Osteocyte (in vitro differentiated cells): ENCODE measurements around the gene OCIAD2. TPM values are rescaled to one million over a fixed set of nuclear protein-coding genes. Genes with fewer than 3 reads are reported as not detected.
"Not testable (repeated sequence)": the region's sequence is repeated elsewhere in the genome, so short reads cannot be mapped to it uniquely, and the experiment has no call there.

Experiments used
- DNase-seq: peaks from one replicate; pipeline ENCODE4 v3.0.0; 2021; ENCODE audit warnings: mixed read lengths; ENCODE audit not compliant: unreplicated experiment; ENCODE audit errors: extremely low spot score
- H3K27ac Mint-ChIP-seq: one replicate; pipeline ENCODE4 v1.8.0; 2021; ENCODE audit warnings: mild to moderate bottlenecking, mixed read lengths; ENCODE audit not compliant: unreplicated experiment
- H3K27me3 Mint-ChIP-seq: one replicate; pipeline ENCODE4 v1.8.0; 2021; ENCODE audit warnings: mixed read lengths; ENCODE audit not compliant: unreplicated experiment
- H3K36me3 Mint-ChIP-seq: one replicate; pipeline ENCODE4 v1.8.0; 2021; ENCODE audit warnings: mixed read lengths; ENCODE audit not compliant: unreplicated experiment
- H3K4me1 Mint-ChIP-seq: one replicate; pipeline ENCODE4 v1.8.0; 2021; ENCODE audit warnings: mixed read lengths; ENCODE audit not compliant: unreplicated experiment
- H3K4me3 Mint-ChIP-seq: one replicate; pipeline ENCODE4 v1.8.0; 2021; ENCODE audit warnings: mild to moderate bottlenecking, moderate library complexity, mixed read lengths; ENCODE audit not compliant: unreplicated experiment
- H3K9me3 Mint-ChIP-seq: one replicate; pipeline ENCODE4 v1.8.0; 2021; ENCODE audit warnings: mixed read lengths; ENCODE audit not compliant: unreplicated experiment
- total RNA-seq: library from RNA; stranded (reverse); gene quantifications from 2 replicates; pipeline ENCODE4 v1.2.1, GENCODE V29; 2021
- TF ChIP-seq, protein P1 (sequence below): fragments of 200-600 bp; sonication (generic); IDR thresholded peaks from 2 replicates; pipeline ENCODE4 v1.5.0; 2021; ENCODE audit warnings: antibody characterized with exemption, mild to moderate bottlenecking, moderate library complexity

The OCIAD2 gene
- total RNA-seq, 1 donor from 2014 or later: 8.7 TPM

DNA sequence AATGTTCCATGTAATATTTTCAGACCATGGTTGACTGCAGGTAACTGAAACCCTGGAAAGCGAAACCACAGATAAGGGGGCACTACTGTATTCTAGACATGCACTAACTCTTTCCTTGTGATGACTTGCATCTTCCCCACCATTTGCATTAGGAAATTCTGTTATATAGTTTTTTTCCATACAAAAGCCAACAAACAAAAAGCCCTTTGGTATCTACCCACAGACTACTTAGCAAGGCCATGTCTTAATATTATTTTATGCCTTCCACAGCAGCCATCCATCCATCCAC lies 52.2 kb downstream of the OCIAD2 start:
- H3K36me3 Mint-ChIP-seq: peaks cover 42% of the 10 kb centered on the region

DNA sequence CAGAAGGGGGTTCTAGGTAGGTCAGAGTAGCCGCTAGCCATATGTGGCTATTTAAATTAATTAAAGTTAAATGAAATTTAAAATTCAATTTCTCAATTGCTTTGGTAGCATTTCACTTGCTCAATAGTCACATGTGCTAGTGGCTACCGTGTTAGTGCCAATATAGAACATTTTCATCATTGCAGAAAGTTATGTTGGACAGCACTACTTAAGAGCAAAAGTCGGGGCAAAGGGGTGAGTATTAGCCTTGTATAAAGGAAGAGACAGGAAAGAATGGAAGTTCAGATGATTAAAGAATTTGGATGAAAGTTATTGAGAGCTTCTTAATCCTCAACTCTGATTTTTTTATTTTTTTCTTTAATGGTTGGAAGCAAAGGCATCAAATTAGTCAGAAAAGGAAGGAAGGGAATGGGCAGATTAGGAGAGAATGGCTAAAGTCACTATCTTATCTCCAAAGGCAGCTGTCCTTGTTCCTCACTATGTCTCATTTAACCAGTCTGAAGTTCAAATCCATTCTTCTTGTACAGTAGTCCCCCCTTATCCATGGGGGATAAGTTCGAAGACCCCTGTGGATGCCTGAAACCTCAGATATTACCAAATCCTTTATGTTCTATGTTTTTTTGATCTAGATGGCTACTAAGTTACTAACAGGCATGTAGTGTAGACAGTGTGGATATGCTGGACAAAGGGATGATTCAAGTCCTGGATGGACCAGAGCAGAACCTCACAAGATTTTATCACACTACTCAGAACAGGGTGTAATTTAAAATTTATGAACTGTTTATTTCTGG lies 52.8 kb downstream of the OCIAD2 start:
- TF ChIP-seq, protein P1, sequence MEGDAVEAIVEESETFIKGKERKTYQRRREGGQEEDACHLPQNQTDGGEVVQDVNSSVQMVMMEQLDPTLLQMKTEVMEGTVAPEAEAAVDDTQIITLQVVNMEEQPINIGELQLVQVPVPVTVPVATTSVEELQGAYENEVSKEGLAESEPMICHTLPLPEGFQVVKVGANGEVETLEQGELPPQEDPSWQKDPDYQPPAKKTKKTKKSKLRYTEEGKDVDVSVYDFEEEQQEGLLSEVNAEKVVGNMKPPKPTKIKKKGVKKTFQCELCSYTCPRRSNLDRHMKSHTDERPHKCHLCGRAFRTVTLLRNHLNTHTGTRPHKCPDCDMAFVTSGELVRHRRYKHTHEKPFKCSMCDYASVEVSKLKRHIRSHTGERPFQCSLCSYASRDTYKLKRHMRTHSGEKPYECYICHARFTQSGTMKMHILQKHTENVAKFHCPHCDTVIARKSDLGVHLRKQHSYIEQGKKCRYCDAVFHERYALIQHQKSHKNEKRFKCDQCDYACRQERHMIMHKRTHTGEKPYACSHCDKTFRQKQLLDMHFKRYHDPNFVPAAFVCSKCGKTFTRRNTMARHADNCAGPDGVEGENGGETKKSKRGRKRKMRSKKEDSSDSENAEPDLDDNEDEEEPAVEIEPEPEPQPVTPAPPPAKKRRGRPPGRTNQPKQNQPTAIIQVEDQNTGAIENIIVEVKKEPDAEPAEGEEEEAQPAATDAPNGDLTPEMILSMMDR: no peak
- no peak for DNase-seq
- Mint-ChIP-seq H3K27ac (no peak overlapping the region), H3K4me1 (no peaks in the 10 kb centered on the region), H3K9me3 (no peaks in the 10 kb centered on the region), H3K27me3 (no peaks in the 10 kb centered on the region), H3K36me3 (peaks cover 39% of the 10 kb centered on the region), H3K4me3 (no peak overlapping the region)

More for the DNA sequence above, 52.2 kb downstream of the OCIAD2 start:
- H3K27ac Mint-ChIP-seq: no peak overlapping the region
- TF ChIP-seq, protein P1: no peak
- no peaks in the 10 kb centered on the region for H3K4me1 Mint-ChIP-seq
- H3K9me3 Mint-ChIP-seq: no peaks in the 10 kb centered on the region
- H3K27me3 Mint-ChIP-seq: no peaks in the 10 kb centered on the region
- no peak for DNase-seq
- no peak overlapping the region for H3K4me3 Mint-ChIP-seq

DNA sequence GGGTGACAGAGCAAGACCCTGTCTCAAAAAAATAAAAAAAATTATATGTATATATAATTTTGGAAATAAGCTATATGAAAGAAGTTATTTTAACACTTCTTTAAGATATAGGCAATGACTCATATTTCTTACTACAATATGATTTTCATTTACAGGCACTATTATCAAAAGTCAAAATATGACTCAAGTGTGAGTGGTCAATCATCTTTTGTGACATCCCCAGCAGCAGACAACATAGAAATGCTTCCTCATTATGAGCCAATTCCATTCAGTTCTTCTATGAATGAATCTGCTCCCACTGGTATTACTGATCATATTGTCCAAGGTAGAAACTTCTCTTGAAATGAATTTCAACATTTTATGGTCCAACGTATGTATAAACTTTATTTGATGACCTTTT lies 54.9 kb downstream of the OCIAD2 start:
- peaks cover 32% of the 10 kb centered on the region for H3K36me3 Mint-ChIP-seq
- H3K27ac Mint-ChIP-seq: no peak overlapping the region
- DNase-seq: no peak
- no peak overlapping the region for H3K4me3 Mint-ChIP-seq
- no peaks in the 10 kb centered on the region for H3K4me1 Mint-ChIP-seq
- TF ChIP-seq, protein P1: no peak
- H3K27me3 Mint-ChIP-seq: no peaks in the 10 kb centered on the region
- H3K9me3 Mint-ChIP-seq: no peaks in the 10 kb centered on the region

DNA sequence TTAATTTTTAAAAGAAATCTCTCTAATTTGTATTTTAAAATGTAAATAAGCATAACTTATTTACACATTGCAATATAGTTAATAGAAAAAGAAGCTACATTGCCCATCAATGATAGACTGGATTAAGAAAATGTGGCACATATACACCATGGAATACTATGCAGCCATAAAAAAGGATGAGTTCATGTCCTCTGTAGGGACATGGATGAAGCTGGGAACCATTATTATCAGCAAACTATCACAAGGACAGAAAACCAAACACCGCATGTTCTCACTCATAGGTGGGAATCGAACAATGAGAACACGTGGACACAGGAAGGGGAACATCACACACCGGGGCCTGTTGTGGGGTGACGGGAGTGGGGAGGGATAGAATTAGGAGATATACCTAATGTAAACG lies 57.8 kb downstream of the OCIAD2 start:
- not testable (repeated sequence) for H3K9me3 Mint-ChIP-seq, H3K27ac Mint-ChIP-seq, H3K27me3 Mint-ChIP-seq, DNase-seq, H3K4me1 Mint-ChIP-seq, H3K4me3 Mint-ChIP-seq
- H3K36me3 Mint-ChIP-seq: peaks cover 47% of the 10 kb centered on the region

DNA sequence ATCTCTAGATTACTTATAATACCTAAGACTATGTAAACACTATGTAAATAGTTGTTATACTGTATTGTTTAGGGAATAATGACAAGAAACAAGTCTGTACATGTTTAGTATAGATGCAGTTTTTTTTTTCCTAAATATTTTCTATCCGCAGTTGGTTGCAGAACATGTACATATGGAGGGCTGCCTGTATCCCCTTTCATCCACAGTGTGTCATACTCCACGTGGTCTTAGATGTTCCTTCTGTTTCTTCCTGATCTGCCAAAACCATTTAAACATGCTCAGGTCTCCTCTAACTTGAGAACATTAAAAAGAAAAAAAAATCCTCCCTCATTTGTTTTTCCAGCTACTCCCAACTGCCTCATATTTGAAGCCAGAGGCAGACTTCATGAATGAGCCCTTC lies 61.7 kb downstream of the OCIAD2 start:
- H3K27ac Mint-ChIP-seq: no peak overlapping the region
- H3K27me3 Mint-ChIP-seq: no peaks in the 10 kb centered on the region
- no peak overlapping the region for H3K4me3 Mint-ChIP-seq
- no peak for DNase-seq
- no peaks in the 10 kb centered on the region for H3K4me1 Mint-ChIP-seq
- H3K9me3 Mint-ChIP-seq: no peaks in the 10 kb centered on the region
- peaks cover 46% of the 10 kb centered on the region for H3K36me3 Mint-ChIP-seq
- TF ChIP-seq, protein P1: no peak
